Measurements from ENCODE around the gene MYOF. TPM values are rescaled to one million over a fixed set of nuclear protein-coding genes. Genes with fewer than 3 reads are reported as not detected.

The MYOF gene
- polyA plus RNA-seq, 1 of the 3 experiments (the other 2 are of a cell fraction): 103 TPM

DNA sequence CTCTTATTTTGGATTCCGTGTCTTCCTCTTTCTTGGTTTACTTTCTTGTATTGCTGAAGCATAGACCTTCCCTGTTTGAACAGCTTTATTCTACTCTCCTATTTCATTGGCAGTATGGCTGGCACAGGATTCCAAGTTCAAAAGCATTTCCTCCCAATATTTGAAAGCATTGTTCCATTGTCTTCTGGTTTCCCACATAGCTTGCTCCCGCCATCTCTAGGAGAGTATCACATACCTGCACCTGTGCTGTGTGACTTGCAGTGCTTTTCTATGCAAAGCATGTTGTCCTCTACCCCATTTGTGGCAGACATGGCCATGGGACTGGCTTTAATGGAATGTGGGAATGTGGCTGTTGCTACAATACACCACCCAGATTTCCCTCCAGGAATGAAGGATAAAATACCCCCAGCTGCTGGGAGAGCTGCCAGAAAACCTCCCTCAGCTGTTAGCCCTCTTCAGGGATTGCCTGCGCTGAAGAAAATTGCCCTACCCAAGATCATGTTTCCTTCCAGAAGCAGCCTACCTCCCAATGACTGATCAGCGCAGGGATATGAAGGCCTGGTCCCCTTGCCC, 6.9 kb upstream of the MYOF start:
- H3K9me3 ChIP-seq: no peaks in the 10 kb centered on the region
- DNase-seq: no peak
- no peak overlapping the region for H3K9ac ChIP-seq
- no peak overlapping the region for H3K4me3 ChIP-seq (ENCODE audit: low read depth in 2 of 2, low read length in 1 of 2)
- H3F3A ChIP-seq (replicated peaks; ENCODE audit: insufficient read depth): no peaks in the 10 kb centered on the region
- H3K27me3 ChIP-seq (ENCODE audit: insufficient read depth): no peaks in the 10 kb centered on the region
- H3K4me1 ChIP-seq (ENCODE audit: control insufficient read depth in 1 of 2, insufficient read depth in 2 of 2, low read depth in 1 of 2, low read length in 1 of 2): no peaks in the 10 kb centered on the region
- TF ChIP-seq RAD21 (IDR thresholded peaks at IDR 0.05; ENCODE audit: low read length) (no peak), RXRA (IDR thresholded peaks at IDR 0.05; ENCODE audit: borderline replicate concordance, low read depth) (no peak), TAF1 (IDR thresholded peaks at IDR 0.05; ENCODE audit: borderline replicate concordance, low read depth, low read length) (no peak), SIN3A (IDR thresholded peaks at IDR 0.05; ENCODE audit: borderline replicate concordance, low read depth, low read length) (no peak), USF2 (IDR thresholded peaks at IDR 0.05; ENCODE audit: borderline replicate concordance, low read depth, low read length) (no peak), MXI1 (IDR thresholded peaks at IDR 0.05; ENCODE audit: low read depth, low read length) (no peak), REST (IDR thresholded peaks at IDR 0.05; ENCODE audit: low read depth, low read length) (no peak), SMC3 (IDR thresholded peaks at IDR 0.05; ENCODE audit: low read depth, low read length) (no peak), RFX5 (IDR thresholded peaks at IDR 0.05; ENCODE audit: low read length) (no peak)
- TF ChIP-seq, protein P1, sequence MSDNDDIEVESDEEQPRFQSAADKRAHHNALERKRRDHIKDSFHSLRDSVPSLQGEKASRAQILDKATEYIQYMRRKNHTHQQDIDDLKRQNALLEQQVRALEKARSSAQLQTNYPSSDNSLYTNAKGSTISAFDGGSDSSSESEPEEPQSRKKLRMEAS (IDR thresholded peaks at IDR 0.05; ENCODE audit: low read depth): no peak
- no peak overlapping the region for H3K4me2 ChIP-seq
- H3K79me2 ChIP-seq (ENCODE audit: insufficient read depth): no peaks in the 10 kb centered on the region
- ChIA-PET CTCF (interaction anchor here (0.8 to 16.8 kb wide), 5 partner anchors 15 to 374 kb away, joined by 3 to 515 read pairs (median 3); no protein-coding TSS in a partner anchor), POLR2A (no interaction called here)
- H2AFZ ChIP-seq (ENCODE audit: low read depth): no peak overlapping the region
- H4K20me1 ChIP-seq (ENCODE audit: insufficient read depth): no peaks in the 10 kb centered on the region
- no peak overlapping the region for H3K27ac ChIP-seq (ENCODE audit: low read depth in 2 of 2, low read length in 1 of 2)
- no peaks in the 10 kb centered on the region for H3K36me3 ChIP-seq (replicated peaks in 1 of 2; ENCODE audit: control insufficient read depth in 1 of 2, insufficient read depth in 2 of 2, low read length in 1 of 2)
- no peaks in the 10 kb centered on the region for H3K9me2 ChIP-seq
- 95% methylated on average over 4 of the region's 4 CpGs for WGBS (ENCODE audit: low lambda C conversion rate)

DNA sequence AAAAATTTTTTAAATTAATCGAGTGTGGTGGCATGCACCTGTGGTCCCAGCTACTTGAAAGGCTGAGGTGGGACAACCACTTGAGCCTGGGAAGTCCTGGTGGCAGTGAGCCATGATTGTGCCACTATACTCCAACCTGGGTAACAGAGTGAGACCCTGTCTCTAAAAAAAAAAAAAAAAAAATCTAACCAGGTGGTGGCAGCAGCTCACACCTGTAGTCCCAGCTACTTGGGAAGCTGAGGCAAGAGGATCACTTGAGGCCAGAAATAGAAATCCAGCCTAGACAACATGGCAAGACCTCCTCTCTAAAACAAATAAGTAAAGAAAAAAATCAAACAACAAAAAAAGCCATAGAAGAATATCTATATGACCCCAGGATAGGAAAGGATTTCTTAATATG, 3.6 kb upstream of the MYOF start:
- Histone ChIP-seq H3K79me2 (ENCODE audit: insufficient read depth) (peaks cover 12% of the 10 kb centered on the region), H3K9ac (no peak overlapping the region), H2AFZ (ENCODE audit: low read depth) (no peak overlapping the region), H3K9me3 (no peaks in the 10 kb centered on the region), H3K4me1 (ENCODE audit: control insufficient read depth in 1 of 2, insufficient read depth in 2 of 2, low read depth in 1 of 2, low read length in 1 of 2) (no peaks in the 10 kb centered on the region; a peak in 1 of 4 replicates), H3K4me3 (ENCODE audit: low read depth in 2 of 2, low read length in 1 of 2) (no peak overlapping the region), H3F3A (replicated peaks; ENCODE audit: insufficient read depth) (peaks cover 17% of the 10 kb centered on the region), H3K27me3 (ENCODE audit: insufficient read depth) (no peaks in the 10 kb centered on the region), H3K4me2 (no peak overlapping the region), H3K9me2 (no peaks in the 10 kb centered on the region), H4K20me1 (ENCODE audit: insufficient read depth) (no peaks in the 10 kb centered on the region), H3K36me3 (replicated peaks in 1 of 2; ENCODE audit: control insufficient read depth in 1 of 2, insufficient read depth in 2 of 2, low read length in 1 of 2) (no peaks in the 10 kb centered on the region), H3K27ac (ENCODE audit: low read depth in 2 of 2, low read length in 1 of 2) (no peak overlapping the region)
- CTCF ChIA-PET: interaction anchor here (0.9 to 16.8 kb wide), 3 partner anchors 24 to 133 kb away, joined by 4 to 515 read pairs (median 72); no protein-coding TSS in a partner anchor
- no peak for DNase-seq
- POLR2A ChIA-PET: no interaction called here
- WGBS (ENCODE audit: low lambda C conversion rate): 0% methylated on average over 1 of the region's 1 CpG
- no peak for TF ChIP-seq SIN3A (IDR thresholded peaks at IDR 0.05; ENCODE audit: borderline replicate concordance, low read depth, low read length)
- TF ChIP-seq YY1 (IDR thresholded peaks at IDR 0.05; ENCODE audit: low read depth): no peak
- TF ChIP-seq, protein P2, sequence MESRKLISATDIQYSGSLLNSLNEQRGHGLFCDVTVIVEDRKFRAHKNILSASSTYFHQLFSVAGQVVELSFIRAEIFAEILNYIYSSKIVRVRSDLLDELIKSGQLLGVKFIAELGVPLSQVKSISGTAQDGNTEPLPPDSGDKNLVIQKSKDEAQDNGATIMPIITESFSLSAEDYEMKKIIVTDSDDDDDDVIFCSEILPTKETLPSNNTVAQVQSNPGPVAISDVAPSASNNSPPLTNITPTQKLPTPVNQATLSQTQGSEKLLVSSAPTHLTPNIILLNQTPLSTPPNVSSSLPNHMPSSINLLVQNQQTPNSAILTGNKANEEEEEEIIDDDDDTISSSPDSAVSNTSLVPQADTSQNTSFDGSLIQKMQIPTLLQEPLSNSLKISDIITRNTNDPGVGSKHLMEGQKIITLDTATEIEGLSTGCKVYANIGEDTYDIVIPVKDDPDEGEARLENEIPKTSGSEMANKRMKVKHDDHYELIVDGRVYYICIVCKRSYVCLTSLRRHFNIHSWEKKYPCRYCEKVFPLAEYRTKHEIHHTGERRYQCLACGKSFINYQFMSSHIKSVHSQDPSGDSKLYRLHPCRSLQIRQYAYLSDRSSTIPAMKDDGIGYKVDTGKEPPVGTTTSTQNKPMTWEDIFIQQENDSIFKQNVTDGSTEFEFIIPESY (IDR thresholded peaks at IDR 0.05; ENCODE audit: borderline replicate concordance, low read depth): no peak
- no peak for TF ChIP-seq TAF1 (IDR thresholded peaks at IDR 0.05; ENCODE audit: borderline replicate concordance, low read depth, low read length)
- TF ChIP-seq FOXJ3 (CRISPR knock-in tag; IDR thresholded peaks at IDR 0.05): no peak
- TF ChIP-seq FOSL2 (IDR thresholded peaks at IDR 0.05; ENCODE audit: borderline replicate concordance, low read depth): no peak
- TF ChIP-seq SMC3 (IDR thresholded peaks at IDR 0.05; ENCODE audit: low read depth, low read length): no peak
- TF ChIP-seq, protein P3, sequence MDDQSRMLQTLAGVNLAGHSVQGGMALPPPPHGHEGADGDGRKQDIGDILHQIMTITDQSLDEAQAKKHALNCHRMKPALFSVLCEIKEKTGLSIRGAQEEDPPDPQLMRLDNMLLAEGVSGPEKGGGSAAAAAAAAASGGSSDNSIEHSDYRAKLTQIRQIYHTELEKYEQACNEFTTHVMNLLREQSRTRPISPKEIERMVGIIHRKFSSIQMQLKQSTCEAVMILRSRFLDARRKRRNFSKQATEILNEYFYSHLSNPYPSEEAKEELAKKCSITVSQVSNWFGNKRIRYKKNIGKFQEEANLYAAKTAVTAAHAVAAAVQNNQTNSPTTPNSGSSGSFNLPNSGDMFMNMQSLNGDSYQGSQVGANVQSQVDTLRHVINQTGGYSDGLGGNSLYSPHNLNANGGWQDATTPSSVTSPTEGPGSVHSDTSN (IDR thresholded peaks at IDR 0.05): no peak
- no peak for TF ChIP-seq ELF1 (IDR thresholded peaks at IDR 0.05)
- no peak for TF ChIP-seq FOXM1 (IDR thresholded peaks at IDR 0.05; ENCODE audit: low read depth)
- no peak for TF ChIP-seq NRF1 (IDR thresholded peaks at IDR 0.05; ENCODE audit: low read depth, low read length)
- no peak for TF ChIP-seq NFIC (IDR thresholded peaks at IDR 0.05; ENCODE audit: borderline replicate concordance)
- no peak for TF ChIP-seq GATA2 (CRISPR knock-in tag; IDR thresholded peaks at IDR 0.05)

All from SK-N-SH (cell line).